GM19372 (cell line): Measurements from ENCODE around the gene NAV3.

ENCODE experiments used
- ATAC-seq: cut with Tn5 transposase; IDR thresholded peaks from one replicate; pipeline ENCODE4 v1.9.1; 2021; ENCODE audit warnings: mild to moderate bottlenecking, low read depth, moderate library complexity; ENCODE audit not compliant: unreplicated experiment

Gene NAV3, protein sequence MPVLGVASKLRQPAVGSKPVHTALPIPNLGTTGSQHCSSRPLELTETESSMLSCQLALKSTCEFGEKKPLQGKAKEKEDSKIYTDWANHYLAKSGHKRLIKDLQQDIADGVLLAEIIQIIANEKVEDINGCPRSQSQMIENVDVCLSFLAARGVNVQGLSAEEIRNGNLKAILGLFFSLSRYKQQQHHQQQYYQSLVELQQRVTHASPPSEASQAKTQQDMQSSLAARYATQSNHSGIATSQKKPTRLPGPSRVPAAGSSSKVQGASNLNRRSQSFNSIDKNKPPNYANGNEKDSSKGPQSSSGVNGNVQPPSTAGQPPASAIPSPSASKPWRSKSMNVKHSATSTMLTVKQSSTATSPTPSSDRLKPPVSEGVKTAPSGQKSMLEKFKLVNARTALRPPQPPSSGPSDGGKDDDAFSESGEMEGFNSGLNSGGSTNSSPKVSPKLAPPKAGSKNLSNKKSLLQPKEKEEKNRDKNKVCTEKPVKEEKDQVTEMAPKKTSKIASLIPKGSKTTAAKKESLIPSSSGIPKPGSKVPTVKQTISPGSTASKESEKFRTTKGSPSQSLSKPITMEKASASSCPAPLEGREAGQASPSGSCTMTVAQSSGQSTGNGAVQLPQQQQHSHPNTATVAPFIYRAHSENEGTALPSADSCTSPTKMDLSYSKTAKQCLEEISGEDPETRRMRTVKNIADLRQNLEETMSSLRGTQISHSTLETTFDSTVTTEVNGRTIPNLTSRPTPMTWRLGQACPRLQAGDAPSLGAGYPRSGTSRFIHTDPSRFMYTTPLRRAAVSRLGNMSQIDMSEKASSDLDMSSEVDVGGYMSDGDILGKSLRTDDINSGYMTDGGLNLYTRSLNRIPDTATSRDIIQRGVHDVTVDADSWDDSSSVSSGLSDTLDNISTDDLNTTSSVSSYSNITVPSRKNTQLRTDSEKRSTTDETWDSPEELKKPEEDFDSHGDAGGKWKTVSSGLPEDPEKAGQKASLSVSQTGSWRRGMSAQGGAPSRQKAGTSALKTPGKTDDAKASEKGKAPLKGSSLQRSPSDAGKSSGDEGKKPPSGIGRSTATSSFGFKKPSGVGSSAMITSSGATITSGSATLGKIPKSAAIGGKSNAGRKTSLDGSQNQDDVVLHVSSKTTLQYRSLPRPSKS (N-terminal part only)

DNA sequence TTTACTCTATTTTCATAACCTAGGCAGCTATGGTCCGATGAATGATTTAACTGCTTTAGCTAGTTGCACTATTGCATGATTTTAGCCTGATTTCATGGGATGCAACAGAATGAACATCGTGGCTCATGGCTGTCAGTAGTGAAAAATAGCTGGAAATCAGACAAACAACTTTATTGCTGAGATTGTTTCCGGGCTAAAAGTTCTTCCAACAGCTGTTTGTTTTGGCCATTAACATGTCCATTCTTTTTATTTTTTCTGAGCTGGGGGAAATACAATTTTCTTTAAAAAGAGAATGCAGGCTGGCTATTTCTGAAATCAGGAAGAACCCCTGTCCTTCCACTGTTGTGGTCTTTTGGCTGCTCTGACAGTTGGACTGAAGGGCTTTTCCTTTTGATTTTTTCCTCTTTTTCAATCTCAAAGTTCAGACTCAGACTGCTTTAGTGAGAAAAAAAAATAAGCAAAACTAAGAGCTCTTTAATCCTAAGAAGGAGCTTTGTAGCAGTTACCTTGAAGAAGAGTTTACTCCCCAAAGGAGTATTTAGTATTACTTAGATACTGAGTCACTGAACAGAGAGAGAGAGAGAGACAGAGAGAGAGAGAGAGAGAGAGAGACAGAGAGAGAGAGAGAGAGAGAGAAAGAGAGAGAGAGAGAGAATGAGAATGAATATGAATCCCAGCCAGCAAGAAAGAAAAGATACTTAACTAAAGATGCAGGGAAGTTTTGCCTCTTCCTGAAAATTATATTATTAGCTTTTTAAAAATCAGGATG is at the start of gene NAV3:
TSS of gene NAV3 (plus strand) at position 312 of the 769 bp plus-strand sequence. CDS start 568 bp downstream, outside the sequence.
- no peak for ATAC-seq

DNA sequence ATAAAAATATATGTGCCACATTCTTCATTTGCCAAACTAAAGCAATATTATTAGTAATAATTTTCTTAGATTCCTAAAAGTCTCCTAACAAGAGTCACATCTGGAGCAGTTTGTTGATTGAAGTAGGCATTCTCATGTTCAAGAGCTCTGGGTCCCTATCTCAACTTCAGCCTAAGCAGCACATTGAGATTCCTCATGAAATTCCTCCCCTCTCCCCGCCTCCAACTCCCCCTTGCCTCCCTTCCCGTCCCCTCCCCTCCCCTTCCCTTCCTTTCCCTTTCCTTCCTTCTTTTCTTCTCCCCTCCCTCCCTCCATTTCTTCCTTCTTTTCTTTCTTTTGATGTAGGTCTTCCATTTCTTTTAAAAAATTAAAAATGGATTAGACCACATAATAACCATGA is 48.7 kb upstream of the NAV3 start:
- ATAC-seq, result no peak

DNA sequence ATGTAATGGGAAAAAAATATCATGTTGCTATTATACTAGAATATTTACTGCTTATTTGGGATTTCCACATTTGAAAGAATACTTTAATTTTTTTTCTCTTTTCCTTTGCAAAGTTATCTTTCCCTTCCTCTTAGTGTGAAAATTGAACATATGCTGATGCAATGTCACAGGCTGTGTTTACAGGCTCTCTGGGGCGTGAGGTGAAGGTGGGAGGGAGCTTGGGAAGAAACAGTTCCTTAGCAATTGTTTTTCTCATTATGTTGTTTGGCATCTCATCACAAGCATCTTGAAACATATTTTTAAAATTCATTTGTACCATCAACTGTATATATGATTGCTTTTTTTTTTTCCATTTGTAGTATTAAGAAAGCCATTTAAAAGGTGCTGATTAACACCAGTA is 47.9 kb upstream of the NAV3 start:
- no peak for ATAC-seq

DNA sequence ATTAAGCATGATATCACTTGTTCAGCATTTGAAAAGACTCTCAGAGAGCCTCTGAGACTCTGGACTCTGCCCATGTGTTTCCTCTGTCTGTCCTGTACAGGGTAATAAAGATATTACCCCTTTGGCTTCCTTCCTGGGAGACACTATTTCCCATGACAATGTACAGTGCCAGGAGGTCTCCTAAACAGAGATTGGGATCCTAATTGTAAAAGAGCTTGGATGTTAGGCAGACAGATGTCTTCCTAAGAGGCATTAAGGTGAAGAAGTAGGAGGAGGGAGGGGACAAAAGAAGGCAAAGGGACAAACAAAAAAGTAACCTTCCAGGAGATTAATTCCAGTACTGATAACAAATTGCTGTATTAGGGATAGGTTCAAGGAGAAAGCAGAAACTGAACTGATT is 45.5 kb upstream of the NAV3 start:
- ATAC-seq, result no peak

DNA sequence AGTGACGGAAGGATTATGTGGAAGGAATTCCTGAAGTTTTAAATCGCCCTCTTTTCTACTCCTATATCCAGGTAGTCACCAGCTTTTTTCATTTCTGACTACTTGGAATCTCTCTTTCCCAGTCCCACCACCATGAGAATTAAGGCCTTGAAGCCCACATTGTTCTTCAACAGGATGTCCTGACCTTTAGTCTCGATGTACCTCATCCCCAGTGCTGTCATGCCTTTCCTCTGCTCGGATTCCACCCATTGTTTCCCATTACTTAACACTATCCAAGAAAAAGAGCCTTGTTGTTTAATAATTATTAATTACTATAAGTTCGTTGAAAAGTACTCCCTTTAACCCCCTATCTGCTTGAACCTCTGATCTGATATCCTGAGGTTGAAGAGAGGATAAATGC is 44.0 kb upstream of the NAV3 start:
- ATAC-seq, result no peak

DNA sequence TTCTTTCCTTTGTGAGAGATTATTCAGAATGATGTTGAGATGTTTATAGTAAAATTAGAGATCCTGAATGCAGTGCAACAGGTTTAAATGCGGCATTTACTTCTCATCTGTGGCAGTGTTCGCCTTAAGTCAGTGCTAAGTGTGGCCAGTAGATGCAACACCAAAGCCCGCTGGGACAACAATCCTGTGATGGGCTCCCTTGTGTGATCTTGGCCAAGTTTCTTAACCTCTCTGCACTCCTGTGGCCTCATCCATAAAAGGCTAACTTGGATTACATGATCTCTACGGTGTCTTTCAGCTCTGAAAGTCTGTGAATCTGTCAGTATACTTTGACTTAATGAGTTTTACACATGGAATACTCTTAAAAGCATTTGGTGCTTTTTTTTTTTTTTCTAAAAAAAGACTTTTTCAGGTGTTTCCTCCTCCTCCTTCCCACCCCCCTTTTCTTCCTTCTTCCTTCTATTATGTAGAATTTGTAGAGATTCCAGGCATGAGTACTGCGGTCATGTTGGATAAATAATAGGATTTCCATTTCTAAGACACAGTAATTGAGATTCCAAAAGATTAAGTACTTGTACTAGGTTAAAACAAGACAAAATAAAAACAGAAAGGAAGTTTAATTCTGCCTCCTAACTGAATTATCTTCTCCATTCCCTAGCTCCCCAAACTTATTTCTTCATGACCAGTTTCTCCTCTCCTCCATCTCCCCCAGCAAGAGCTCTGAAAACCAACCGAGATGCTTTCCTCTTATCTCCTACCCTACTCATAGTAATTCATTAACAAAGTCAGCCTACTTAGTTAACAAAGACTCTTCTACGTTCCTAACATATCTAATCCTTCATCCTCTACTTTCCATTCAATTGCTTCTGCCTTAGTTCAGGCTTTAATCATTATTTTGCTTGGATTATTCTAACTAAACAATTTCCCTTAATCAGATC is 42.2 kb upstream of the NAV3 start:
- ATAC-seq, result no peak

DNA sequence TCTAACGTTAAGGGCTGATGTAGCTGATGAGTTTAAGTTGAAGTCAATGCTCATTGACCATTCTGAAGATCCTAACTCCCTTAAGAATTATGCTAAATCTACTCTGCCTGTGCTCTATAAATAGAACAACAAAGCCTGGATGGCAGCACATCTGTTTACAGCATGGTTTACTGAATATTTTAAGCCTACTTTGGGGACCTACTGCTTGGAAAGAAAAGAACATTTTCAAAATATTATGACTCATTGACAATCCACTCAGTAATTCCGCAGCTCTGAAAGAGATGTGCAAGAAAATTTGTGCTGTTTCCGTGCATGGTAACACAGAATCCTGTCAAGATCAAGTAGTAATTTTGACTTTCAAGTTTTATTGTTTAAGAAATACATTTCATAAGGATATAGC is 35.0 kb upstream of the NAV3 start:
- no peak for ATAC-seq

DNA sequence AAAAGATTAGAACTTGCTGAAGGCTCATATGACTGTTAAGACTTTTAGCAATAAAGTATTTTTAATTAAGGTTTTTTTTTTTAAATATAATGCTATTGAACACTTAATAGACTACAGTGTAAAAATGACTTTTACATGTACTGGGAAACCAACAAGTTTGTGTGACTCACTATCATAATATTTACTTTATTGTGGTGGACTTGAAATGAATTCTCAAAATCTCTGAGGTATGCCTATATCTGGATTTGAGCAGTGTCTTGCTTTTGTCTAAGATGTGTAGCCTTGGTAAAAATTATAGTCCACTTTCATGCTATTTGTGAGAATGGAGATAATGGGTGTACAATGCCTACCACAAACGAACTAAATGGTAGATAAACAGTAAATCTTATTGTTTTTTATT is 33.9 kb upstream of the NAV3 start:
- ATAC-seq, result no peak

DNA sequence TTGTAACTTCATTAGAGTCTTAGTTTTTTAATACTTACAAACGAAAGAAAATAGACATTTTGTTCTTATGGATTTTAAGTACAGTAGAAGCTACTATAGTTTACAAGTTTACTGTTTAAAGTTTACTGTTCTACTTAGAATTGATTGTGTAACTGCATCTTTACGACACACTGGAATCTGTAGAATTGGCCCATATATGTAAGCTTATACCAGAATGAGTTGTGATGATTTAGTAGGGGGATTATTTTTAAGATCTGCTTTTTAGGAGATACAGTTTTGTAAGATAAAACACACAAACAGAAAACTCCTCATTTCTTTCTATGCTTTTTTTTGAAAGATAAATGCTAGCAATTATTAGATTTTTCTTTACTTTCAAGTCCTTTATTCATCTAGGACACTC is 30.2 kb upstream of the NAV3 start:
- ATAC-seq, result no peak

DNA sequence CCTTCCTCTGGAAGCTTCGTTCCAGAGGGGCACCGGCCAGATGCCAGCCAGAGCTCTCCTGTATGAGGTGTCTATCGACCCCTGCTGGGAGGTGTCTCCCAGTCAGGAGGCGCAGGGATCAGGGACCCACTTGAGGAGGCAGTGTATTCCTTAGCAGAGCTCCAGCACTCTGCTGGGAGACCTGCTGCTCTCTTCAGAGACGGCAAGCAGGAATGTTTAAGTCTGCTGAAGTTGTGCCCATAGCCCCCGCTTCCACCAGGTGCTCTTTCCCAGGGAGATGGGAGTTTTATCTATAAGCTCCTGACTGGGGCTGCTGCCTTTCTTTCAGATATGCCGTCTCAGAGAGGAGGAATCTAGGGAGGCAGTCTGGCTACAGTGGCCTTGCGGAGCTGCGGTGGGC is 22.2 kb upstream of the NAV3 start:
- no peak for ATAC-seq

DNA sequence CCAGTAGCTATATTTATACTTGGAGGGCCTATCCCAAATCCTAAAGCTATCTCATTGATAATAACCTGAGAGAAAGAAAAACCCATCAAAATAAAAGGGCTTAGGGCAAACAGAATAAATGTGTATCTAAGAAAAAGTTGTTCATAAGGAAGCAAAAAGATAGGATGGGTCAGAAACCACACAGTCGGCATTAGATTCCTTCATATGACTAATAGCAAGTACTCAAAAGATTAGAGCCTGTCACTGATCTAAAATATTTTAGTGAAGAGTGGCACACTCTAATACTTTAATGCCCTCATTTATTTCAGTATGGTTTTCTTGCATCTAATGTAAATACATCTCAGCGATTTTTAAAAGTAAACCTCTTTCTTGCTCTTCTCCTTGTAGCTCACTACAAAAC is 17.1 kb upstream of the NAV3 start:
- ATAC-seq, result no peak

DNA sequence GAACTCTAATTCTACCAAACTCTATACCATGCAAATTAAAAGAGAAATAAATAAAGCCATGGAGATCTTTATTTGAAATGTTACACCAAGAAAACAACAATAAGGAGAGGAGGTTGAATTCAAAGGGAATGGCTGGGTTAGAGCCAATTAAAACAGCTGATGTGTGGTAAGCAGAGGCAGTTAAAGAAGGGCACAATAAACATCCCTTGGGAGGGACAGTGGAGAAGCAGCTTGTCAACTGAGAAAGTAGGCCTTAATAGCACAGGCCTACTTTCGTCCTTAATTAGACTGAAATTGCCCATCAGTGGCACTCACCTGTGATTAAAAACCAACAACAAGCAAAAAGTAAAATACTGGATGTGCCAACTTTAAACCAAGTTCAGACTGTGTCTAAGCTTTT is 16.3 kb upstream of the NAV3 start:
- ATAC-seq, result no peak

DNA sequence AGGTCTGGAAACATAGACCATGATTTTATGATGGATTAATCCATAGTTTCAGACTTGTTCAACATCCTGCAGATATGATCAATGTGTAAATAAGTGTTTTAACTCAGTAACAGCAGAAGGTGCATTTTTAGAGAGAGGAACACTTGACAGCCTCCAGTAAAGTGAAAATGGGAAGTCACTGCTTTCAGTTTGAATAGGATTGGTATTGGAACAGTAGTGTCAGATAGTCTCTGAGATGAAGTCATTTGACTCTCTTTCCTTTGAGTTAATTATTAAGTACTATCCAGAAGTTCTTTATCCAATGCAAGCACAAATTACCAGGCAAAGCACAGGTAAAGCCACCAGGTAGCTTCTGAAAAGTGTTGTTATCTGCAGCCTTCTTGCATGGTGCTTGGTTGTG is 14.5 kb upstream of the NAV3 start:
- ATAC-seq, result no peak

DNA sequence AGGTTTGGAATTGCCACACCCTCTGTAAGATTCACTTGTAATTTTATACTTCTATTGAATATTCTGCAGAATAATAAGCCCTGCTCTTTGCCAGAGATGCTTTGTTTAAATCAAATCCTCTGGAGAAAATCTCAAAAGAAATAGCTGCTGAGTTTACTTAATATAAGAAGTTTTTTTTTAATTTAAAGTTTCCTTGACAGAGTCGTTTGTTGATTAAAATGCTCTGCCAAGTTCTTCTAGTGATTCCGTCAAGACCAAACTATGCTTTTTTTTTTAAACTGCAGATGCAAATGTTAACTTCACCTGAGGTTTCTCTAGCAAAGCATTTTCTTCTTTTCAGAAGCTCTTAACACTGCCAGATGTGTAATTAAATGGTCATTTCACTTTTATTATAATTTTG is 13.4 kb upstream of the NAV3 start:
- no peak for ATAC-seq

DNA sequence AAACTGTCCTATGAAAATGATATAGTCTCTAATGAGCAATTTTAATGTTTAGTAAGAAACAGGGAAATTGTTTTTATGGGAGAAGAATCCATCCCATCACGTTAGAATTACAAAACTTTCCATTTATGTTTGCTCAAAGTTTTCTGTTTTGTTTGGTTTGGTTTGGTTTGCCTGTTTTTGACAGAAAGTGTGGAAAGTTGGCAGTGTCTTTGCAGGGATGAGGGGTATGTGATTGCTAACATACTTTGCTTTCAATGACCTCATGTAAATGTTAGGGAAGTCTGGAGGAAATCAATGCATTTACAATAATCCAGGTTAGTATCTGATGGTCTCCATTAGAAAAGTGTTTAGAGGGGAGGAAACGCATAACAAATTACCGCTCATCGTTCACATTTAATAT is 12.3 kb upstream of the NAV3 start:
- ATAC-seq, result no peak

DNA sequence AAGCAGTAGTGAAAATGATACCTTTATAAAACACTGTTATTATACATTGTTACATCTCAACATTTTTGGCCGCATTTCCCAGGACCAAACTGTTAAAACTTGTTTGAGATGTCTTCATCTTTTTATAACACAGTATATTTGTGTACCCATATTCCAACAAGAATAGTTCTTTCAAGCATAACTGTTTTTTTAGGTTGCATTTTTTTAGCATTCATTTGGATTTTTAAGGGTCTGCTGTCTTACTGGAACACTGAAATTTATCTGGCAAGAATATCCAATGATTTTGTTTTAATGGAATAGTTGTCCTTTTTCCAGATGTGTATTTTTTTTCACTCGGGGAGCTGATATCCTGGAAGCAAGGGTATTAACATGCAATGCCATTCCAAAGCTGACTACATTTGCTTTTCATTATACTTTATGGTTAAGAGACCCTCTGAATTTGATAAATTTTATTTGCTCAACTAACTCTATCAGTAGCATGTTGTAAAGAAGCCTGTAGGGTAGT is 8.9 kb upstream of the NAV3 start:
- ATAC-seq, result no peak

DNA sequence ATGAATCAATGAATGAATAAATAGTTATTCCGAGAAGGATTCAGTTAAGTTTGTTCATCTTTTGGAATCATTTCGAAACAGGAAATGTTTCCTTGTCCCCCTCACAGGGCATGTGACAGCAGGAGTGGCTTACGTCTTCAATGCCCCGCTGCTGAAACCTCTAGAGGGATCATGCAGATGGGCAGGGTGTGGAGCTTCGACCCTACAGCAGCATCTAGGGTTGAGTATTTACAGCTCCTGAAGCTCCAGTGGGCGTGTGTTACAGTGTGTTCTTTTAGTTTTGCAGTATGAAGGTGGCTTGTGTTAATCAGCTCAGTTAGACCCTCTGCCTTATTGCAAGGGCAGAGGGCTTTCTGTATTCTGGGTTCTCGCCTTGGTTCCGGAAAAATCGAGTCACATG is 2.6 kb downstream of the NAV3 start:
- no peak for ATAC-seq

DNA sequence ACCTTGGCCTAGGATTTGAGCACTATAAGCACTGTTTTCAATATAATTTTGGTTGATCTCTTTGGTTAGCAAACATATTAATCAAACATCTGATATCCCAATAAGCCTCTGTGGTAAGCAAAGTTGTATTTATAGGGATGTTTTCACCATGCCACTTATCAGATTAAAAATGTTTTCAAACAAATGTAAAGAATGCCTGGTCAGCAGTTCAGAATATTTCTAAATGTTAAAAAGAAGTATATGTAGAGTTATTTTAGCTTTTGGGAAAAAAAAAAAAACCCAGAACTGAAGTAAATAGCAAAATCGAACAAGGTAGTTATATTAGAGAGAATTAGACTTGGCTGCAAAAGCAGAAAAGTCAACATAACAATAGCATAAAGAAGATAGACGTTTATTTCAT is 3.9 kb downstream of the NAV3 start:
- ATAC-seq, result no peak

DNA sequence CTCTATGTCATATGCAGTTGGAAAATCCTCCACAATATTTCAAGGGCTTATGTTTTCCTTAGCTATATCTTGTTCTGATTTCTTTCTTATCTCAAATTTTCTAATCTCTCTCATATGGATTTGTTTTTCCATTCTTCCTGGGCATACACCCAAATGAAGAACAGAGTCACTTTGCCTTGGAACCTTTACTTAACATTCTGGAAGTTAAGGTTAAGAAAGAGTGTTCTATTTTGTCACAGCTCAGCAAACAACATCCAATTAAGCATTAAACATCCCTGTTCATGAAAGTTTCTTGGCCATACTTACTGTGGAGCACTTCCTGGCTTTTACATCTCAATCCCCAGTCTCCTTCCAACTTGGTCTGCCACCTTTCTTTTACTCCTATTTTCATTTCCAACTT is 5.3 kb downstream of the NAV3 start:
- ATAC-seq, result no peak
